Stimulated activated CD4-positive, alpha-beta T cell treated with anti-CD3 and anti-CD28 coated beads, TNF-alpha, amount 100 ng/mL, for 1 hour (primary cell): ENCODE results near the gene HDGFL2.

Source experiments
- DNase-seq, 3 donors: peaks; one replicate each; pipeline ENCODE4 v3.0.0-alpha.2; 2020; ENCODE audit warnings: low read depth in 3 of 3, low spot score in 1 of 3

The HDGFL2 gene

GRCh38 chr19:4496304-4496703 lies 24.2 kb downstream of the HDGFL2 start:
- no peak for DNase-seq

- DNase-seq: no peak
Measured at GRCh38 chr19:4497770-4498389, 25.8 kb downstream of the HDGFL2 start.

GRCh38 chr19:4498694-4499093 lies 26.6 kb downstream of the HDGFL2 start:
- no peak for DNase-seq

- no peak for DNase-seq
Measured at GRCh38 chr19:4499318-4499717, 27.2 kb downstream of the HDGFL2 start.

- no peak for DNase-seq
Measured at GRCh38 chr19:4499855-4500254, 27.8 kb downstream of the HDGFL2 start.

GRCh38 chr19:4500841-4501591 lies 28.9 kb downstream of the HDGFL2 start:
- DNase-seq: no peak

GRCh38 chr19:4501691-4502090 lies 29.6 kb downstream of the HDGFL2 start:
- DNase-seq: no peak

GRCh38 chr19:4502282-4503131 lies 30.4 kb downstream of the HDGFL2 start:
- no peak for DNase-seq

- DNase-seq: no peak
Measured at GRCh38 chr19:4503132-4503824, 31.2 kb downstream of the HDGFL2 start.

- no peak for DNase-seq
Measured at GRCh38 chr19:4503825-4504170, 31.7 kb downstream of the HDGFL2 start.

- no peak for DNase-seq
Measured at GRCh38 chr19:4504297-4504701, 32.2 kb downstream of the HDGFL2 start.

GRCh38 chr19:4504891-4505569 lies 32.9 kb downstream of the HDGFL2 start:
- no peak for DNase-seq

GRCh38 chr19:4505570-4506448 lies 33.7 kb downstream of the HDGFL2 start:
- DNase-seq: no peak

GRCh38 chr19:4506449-4507149 lies 34.5 kb downstream of the HDGFL2 start:
- no peak for DNase-seq

- no peak for DNase-seq
Measured at GRCh38 chr19:4507150-4507452, 35.0 kb downstream of the HDGFL2 start.

GRCh38 chr19:4507804-4508203 lies 35.7 kb downstream of the HDGFL2 start:
- DNase-seq: no peak

GRCh38 chr19:4508698-4509097 lies 36.6 kb downstream of the HDGFL2 start:
- DNase-seq: no peak

GRCh38 chr19:4510435-4511255 lies 38.5 kb downstream of the HDGFL2 start:
- no peak for DNase-seq
